Stimulated activated naive CD4-positive, alpha-beta T cell treated with Interleukin-2 at 50 U/mL for 16 hours (primary cell): ENCODE measurements around the gene EXOC4.

ENCODE experiments used
- DNase-seq: peaks from one replicate; lab custom pipeline; 2025; lab: John Stamatoyannopoulos, UW

The EXOC4 gene

DNA sequence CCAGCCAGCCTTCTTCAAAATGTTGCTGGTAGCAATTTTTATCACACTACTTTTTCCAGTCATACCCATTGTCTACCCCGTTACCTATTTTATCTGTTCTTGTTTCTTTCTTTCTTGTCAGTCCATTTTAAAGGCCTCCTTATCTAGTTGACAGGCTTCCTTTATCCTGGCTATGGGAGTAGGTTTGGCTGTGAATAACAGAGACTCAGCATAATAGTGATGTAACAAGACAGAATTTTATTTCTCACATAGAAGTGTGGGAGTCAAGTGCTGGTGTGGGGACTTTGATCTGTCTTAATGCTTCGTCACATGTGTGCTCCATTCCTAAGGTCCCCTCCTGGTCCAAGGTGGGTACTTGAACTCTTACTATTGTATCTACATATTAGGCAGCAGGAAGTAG lies 283.6 kb downstream of the EXOC4 start:
- DNase-seq: no peak

DNA sequence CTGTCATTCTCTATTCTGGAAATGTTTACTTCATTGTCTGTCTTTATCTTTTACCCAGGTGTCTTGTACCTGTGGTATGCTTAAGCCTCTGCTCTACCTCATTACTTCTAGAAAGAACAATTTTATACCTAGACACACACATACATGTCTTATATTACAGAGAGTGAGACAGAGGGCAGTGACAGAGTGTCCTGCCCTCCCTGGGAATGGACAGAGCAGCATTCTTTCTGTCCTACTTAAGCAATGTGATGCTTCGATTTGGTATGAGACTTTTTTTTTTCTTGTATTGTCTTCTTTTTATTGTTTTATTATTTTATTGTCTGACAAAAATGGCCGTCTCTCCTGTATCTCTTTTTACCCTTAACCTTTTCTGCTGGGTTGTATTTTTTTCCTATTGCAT lies 286.1 kb downstream of the EXOC4 start:
- no peak for DNase-seq

GRCh38 chr7:133540096-133540860 lies 287.4 kb downstream of the EXOC4 start:
- DNase-seq: no peak

GRCh38 chr7:133542209-133542780 lies 289.4 kb downstream of the EXOC4 start:
- DNase-seq: no peak

DNA sequence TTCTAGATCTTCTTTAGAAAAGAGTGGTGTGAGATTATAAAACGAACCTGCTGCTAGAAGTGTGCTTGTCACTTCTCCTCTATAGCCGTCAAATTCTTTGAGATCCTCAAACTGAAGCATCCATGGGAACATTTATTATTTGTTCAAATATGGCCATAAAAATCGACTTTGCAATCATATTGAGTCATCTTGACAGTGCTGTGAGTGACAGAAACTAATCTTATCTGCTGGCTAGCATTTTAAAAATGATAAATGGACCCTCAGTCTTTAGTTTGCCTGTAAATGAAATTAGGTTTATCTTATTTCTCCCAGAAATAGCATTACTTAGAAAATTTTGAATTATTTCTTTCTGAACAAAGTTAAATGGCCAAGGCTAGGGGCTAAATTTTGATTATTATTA lies 290.8 kb downstream of the EXOC4 start:
- DNase-seq: no peak

DNA sequence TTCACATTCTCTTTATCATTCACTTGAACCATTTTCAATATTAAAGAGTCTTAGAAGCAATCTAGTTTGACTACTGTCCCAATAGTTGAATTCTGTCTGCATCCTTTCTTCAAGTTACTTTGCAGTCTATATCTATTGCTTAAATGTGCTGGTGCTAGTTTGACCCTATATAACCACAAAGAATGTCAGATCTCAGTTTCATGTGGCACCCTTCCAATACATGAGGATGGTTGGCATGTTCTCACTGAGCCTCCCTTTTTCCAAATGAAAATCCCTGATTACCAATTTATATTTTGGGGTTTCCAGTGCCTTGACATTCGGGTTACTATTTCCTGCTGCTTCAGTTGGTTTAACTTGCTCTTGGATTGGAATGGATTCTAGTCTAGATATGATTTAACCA lies 292.7 kb downstream of the EXOC4 start:
- DNase-seq: no peak

DNA sequence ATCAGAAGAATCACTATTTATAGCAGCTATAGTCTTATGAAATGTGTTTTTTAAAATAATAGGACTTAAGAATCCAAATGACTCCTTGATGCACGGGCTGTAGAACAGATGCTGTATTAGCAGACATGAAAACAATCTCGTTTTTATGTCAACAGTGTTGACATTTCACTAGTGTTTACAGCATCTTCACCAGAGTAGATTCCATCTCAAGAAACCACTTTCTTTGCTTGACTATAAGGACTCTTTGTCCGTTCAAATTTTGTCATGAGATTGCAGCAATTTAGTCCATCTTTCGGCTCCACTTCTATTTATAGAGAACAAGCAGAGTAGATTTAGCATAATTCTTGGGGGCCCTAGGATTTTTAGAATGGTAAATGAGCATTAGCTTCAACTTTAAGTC lies 295.1 kb downstream of the EXOC4 start:
- DNase-seq: no peak

DNA sequence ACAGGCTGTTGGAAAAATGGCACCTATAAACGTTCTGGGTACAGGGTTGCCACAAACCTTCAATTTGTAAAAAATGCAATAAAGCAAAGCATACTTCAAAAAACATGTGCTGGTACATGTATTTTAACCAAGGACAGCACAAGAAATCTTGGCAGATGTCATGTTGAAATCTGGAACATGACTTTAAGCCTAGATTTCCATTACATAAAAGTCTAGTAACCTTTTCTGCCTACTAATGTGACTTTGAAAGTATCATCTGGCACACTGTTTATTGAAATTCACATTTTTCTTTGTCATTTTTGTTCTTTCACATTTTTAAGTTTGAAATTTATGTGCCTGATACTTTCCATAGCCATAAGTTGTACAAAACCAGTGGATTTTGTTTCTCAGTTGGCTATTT lies 296.8 kb downstream of the EXOC4 start:
- no peak for DNase-seq

- DNase-seq: no peak
Observed at GRCh38 chr7:133550145-133550544, 297.3 kb downstream of the EXOC4 start.

- DNase-seq: no peak
Observed at GRCh38 chr7:133550811-133551210, 297.9 kb downstream of the EXOC4 start.

GRCh38 chr7:133551466-133551865 lies 298.6 kb downstream of the EXOC4 start:
- DNase-seq: no peak

DNA sequence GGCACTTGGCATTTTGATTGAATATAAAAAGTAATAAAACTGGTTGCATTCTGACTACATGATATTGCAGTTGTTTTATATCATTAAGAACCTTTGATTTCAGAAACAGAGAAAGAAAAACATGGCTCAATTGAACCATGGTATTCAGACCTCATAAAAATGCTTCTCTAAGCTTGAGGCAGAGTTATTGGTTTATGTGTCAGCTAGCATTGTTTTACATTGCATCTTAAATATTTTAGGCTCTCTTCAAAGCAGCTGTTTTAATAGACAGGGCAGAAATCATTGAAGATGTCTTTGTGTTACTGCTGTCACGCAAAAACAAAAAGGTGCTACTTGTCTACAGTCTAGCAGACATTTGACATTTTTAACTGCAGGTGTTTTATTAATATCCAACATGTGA lies 299.2 kb downstream of the EXOC4 start:
- DNase-seq: no peak

GRCh38 chr7:133554330-133554729 lies 301.5 kb downstream of the EXOC4 start:
- no peak for DNase-seq

DNA sequence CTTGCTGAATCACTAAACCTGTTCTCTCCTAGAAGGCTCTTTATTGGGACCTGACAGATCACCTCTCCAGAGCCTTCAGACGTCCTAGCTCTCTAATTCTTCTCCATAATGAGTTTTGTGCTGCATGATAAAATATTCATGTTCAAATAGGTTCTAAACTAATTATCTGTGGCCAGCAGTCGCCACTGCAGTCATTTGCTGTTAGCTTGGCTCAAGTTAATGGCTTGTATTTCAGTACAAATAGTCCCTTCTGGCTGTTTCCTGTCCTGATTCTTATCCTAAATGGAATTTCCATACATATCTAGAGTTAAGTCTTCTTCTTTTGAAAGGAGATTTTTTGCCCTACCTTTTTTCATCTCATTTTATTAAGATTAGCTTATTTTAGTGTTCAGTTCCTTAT lies 303.2 kb downstream of the EXOC4 start:
- DNase-seq: no peak

DNA sequence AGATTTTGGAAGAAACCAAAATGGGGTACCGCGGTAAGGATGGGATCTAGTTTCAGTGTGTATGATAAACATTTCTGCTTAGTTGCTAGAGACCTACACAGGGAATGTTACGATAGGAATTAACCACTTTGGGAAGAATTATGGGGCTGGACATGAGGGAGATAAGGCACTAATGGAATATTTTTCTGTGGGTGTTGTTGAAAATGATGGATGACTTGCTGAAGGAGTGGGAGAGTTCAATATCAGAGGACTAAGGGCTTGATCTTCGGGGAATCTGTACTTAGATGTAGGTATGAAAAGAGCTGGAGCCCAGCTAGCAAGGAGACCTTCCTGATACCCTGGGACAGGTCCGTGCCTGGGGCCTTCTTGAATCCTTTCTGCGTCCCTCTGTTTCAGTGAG lies 303.7 kb downstream of the EXOC4 start:
- DNase-seq: no peak

DNA sequence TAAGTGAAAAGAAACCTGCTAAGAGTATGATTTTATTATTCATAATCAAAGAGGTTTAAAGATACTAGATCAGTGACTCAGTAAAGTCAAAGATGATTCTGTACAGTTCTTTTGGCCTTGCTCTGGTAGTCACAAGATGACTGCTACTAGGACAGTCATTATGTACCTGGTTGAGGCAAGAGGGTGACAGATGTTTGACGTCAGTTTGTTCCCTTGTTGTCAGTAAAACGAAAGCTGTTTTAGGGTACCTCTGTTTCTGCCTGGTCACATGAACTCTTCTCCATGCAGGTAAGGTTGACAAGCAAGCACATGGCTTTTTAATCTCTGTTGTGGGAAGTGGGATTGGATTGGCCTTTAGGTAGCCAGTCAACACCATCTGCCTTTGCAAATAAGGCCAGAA lies 308.0 kb downstream of the EXOC4 start:
- DNase-seq: no peak

DNA sequence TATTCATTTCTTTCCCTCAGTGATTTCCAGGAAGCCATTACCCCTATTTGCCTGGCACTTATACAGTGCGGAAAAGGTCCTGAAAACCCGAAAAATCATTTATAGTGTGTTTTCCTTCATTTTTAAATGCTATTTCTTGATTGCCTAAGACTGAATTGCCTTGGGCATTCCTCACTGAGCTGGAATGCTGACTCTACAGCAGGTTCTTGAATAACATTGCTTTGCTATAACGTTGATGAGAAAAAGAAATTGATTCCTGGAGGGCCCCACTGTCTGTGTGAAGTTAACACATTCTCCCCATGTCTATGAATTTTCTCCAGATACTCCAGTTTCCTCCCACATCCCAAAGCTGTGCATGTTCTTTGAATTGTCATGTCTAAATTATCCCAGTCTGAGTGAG lies 308.5 kb downstream of the EXOC4 start:
- no peak for DNase-seq

DNA sequence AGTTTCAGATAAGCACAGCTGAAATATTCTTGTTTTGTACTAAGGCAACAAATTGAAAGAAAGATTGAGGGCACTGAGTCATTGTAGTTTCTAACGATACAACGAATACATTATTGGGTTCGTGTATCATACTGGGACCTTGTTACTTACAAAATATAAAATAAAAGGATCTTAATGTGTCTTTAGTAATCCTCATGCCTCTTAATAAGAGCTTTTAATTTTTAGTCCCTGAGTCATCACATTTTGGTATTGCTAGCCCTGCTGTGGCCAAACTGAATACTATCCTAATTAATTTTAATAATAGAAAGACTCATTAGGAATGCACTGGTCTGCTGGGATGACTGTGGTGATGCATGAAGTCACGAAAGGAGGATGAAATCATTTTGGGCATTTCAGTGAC lies 309.7 kb downstream of the EXOC4 start:
- no peak for DNase-seq

DNA sequence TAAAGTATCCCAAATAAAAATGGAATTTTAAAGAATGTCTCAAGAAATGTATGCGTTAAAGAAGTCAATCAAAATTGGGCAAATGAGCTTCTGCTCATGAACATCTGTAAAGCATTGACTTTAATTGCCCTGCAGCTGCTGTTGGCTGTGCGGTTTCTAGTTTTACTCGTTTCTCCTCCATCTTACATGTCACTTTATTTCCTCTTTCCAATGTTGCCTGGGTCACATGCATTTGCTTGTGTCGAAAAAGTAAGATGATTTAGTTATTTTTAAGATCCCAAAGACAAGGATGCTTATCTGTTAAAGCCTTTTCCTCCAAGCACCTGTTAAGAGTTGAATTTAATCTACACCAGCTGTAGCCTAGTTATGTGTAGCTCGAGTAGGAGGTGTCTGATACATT lies 310.4 kb downstream of the EXOC4 start:
- DNase-seq: no peak

- no peak for DNase-seq
Observed at GRCh38 chr7:133564484-133564883, 311.6 kb downstream of the EXOC4 start.

- no peak for DNase-seq
Observed at GRCh38 chr7:133568544-133568943, 315.7 kb downstream of the EXOC4 start.

GRCh38 chr7:133570321-133570720 lies 317.4 kb downstream of the EXOC4 start:
- DNase-seq: no peak

DNA sequence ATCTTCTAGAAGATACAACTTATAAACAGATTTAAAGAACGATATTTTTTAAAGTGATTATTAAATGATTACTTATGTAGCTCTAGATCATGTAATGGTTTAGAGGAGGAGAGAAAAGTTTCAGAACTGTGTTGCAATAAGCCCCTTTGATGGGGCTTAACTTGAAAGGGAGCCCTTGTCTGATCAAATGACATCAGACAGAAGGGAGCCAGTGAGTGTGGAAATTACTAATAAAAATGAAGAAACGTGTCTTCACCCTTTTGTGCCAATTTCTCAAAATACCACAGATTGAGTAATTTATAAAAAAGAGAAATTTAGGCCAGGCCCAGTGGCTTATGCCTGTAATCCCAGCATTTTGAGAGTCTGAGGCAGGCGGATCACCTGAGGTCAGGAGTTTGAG lies 318.2 kb downstream of the EXOC4 start:
- DNase-seq: no peak

DNA sequence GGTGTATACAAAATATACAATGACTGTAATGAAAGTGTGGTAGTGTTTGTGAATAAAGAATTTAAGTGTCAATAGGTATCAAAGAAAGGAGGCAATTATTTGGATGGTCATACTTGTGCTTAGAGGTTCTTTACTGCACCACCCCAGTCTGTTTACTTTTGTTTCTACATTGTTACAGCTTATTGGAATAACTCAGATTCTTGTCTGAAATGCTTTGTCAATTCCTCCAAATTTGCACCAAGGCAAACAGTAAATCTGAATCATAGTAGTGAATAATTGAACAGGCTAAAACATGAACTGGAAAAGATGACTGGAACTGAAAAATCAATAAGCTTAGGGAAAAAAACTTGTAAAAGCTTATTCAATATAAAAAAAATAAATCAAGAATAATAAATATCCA lies 319.2 kb downstream of the EXOC4 start:
- no peak for DNase-seq
